Upper lobe of left lung (tissue), 6 donors: ENCODE measurements around the gene PLA2G5. TPM values are rescaled to one million over a fixed set of nuclear protein-coding genes. Genes with fewer than 3 reads are reported as not detected.

ENCODE experiments used
- ATAC-seq, 2 donors: fragments of 200-7000 bp; cut with Tn5 transposase; one replicate each; pipeline ENCODE4 v1.9.1; 2022; ENCODE audit warnings: mild to moderate bottlenecking in 2 of 2, moderate library complexity in 2 of 2; ENCODE audit not compliant: low FRiP score in 2 of 2
- DNase-seq, 2 donors: peaks; one replicate each; pipeline ENCODE4 v3.0.0-alpha.2; 2019 to 2020
- H3K27ac ChIP-seq, 4 donors: fragments of 200-600 bp; sonication (generic); one replicate each; pipeline ENCODE4 v1.5.1; 2016 to 2019
- H3K27me3 ChIP-seq, 4 donors: fragments of 200-600 bp; sonication (generic); one replicate each; pipeline ENCODE4 v1.5.1; 2017 to 2019
- H3K36me3 ChIP-seq, 4 donors: fragments of 200-600 bp; sonication (generic); one replicate each; pipeline ENCODE4 v1.5.1; 2016 to 2019
- H3K4me1 ChIP-seq, 4 donors: fragments of 200-600 bp; sonication (generic); one replicate each; pipeline ENCODE4 v1.5.1; 2018 to 2019
- H3K4me3 ChIP-seq, 4 donors: fragments of 200-600 bp; sonication (generic); one replicate each; pipeline ENCODE4 v1.5.1; 2017 to 2019; ENCODE audit warnings: mild to moderate bottlenecking in 2 of 4, moderate library complexity in 1 of 4
- H3K9me3 ChIP-seq, 4 donors: fragments of 200-600 bp; sonication (generic); one replicate each; pipeline ENCODE4 v1.5.1; 2018 to 2019
- CTCF ChIP-seq, 6 experiments: fragments of 450-650 bp in 4 of 6; fragments of 200-600 bp in 2 of 6; sonication (generic) in 2 of 6; IDR thresholded peaks; one replicate each; pipeline ENCODE4 v1.5.1; 2016 to 2019; ENCODE audit warnings: antibody characterized with exemption in 6 of 6
- EP300 ChIP-seq, 4 donors: sonication (generic); formaldehyde crosslinking; IDR thresholded peaks; one replicate each; pipeline ENCODE4 v1.5.1; 2017; ENCODE audit warnings: antibody characterized with exemption in 4 of 4, control low read depth in 2 of 4
- POLR2A ChIP-seq, 4 donors: fragments of 450-650 bp; IDR thresholded peaks; one replicate each; pipeline ENCODE4 v1.5.1; 2016 to 2017; ENCODE audit warnings: antibody characterized with exemption in 4 of 4, mild to moderate bottlenecking in 2 of 4
- POLR2AphosphoS5 ChIP-seq, 2 donors: sonication (generic); formaldehyde crosslinking; IDR thresholded peaks; one replicate each; pipeline ENCODE4 v1.5.1; 2017; ENCODE audit warnings: antibody characterized with exemption in 2 of 2
- WGBS, 2 donors: methylation state at CpG; one replicate each; pipeline ENCODE4 v1.1.5; 2017 to 2018; 5-methylcytosine and 5-hydroxymethylcytosine counted together
- total RNA-seq, 6 donors: library from RNA; depleted of rRNA in 4 of 6; stranded (reverse); fragments of >200 nt in 4 of 6; gene quantifications; one replicate each; pipeline versions ENCODE4 v1.1.0 to v1.2.1, GENCODE V29; 2016 to 2021
- donor health status: DM: no; HTN: no; CAD: no; lungs with moderate emphysema.
- donor health status: DM: no; HTN: yes; CAD: no; lungs with severe emphysema.

The PLA2G5 gene
- total RNA-seq, 6 donors from 2014 or later = 1.4 to 5.1 (median 3.1) TPM; not detected in 1

- ATAC-seq (no peak), DNase-seq (no peak)
- Histone ChIP-seq H3K9me3 (no peaks in the 10 kb centered on the region), H3K4me1 (peaks cover 0 to 13% (median 4%) of the 10 kb centered on the region in 4 donors), H3K27me3 (no peaks in the 10 kb centered on the region), H3K27ac (no peak overlapping the region), H3K4me3 (no peak overlapping the region), H3K36me3 (no peaks in the 10 kb centered on the region)
- TF ChIP-seq CTCF (IDR thresholded peaks at IDR 0.05) (no peak), EP300 (IDR thresholded peaks at IDR 0.05) (no peak)
- 80 to 82% methylated on average over 4 of the region's 4 CpGs for whole genome bisulfite sequencing, 2 donors
Measured at GRCh38 chr1:20061866-20062265, 8.1 kb upstream of the PLA2G5 start.

- peaks cover 0 to 8% (median 2%) of the 10 kb centered on the region in 4 donors for H3K4me1 ChIP-seq
- TF ChIP-seq CTCF (IDR thresholded peaks at IDR 0.05) = no peak
- TF ChIP-seq EP300 (IDR thresholded peaks at IDR 0.05) = peak in 1 of 4 donors; percentile 10
- H3K4me3 ChIP-seq = no peak overlapping the region
- H3K36me3 ChIP-seq = no peaks in the 10 kb centered on the region
- DNase-seq (peak in 1 of 2 donors; percentile 41), ATAC-seq (peak; percentile 75 to 76)
- H3K9me3 ChIP-seq = no peaks in the 10 kb centered on the region
- no peak overlapping the region for H3K27ac ChIP-seq
- no peaks in the 10 kb centered on the region for H3K27me3 ChIP-seq
- 64% methylated on average over 2 of the region's 2 CpGs for WGBS, 2 donors
Measured at GRCh38 chr1:20063861-20064292, 6.1 kb upstream of the PLA2G5 start.

GRCh38 chr1:20068722-20069121, 1.3 kb upstream of the PLA2G5 start:
- 82 to 91% methylated on average over 7 of the region's 7 CpGs for WGBS, 2 donors
- Histone ChIP-seq H3K4me3 (no peak overlapping the region), H3K27ac (no peak overlapping the region), H3K9me3 (no peaks in the 10 kb centered on the region), H3K27me3 (no peaks in the 10 kb centered on the region), H3K36me3 (no peaks in the 10 kb centered on the region), H3K4me1 (peaks cover 0 to 9% (median 3%) of the 10 kb centered on the region in 4 donors)
- no peak for ATAC-seq
- TF ChIP-seq EP300 (IDR thresholded peaks at IDR 0.05) (no peak), POLR2A (IDR thresholded peaks at IDR 0.05) (no peak), CTCF (IDR thresholded peaks at IDR 0.05) (no peak), POLR2AphosphoS5 (IDR thresholded peaks at IDR 0.05) (no peak)
- DNase-seq = no peak

GRCh38 chr1:20070357-20070756, 363 bp downstream of the PLA2G5 start:
- 78 to 83% methylated on average over 10 of the region's 10 CpGs for WGBS, 2 donors
- no peaks in the 10 kb centered on the region for H3K9me3 ChIP-seq
- H3K36me3 ChIP-seq = no peaks in the 10 kb centered on the region
- ATAC-seq = peak in 1 of 2 donors; percentile 18
- peak overlapping the region; percentile 3 to 35 (median 26) for H3K4me3 ChIP-seq
- TF ChIP-seq POLR2A (IDR thresholded peaks at IDR 0.05) (no peak), EP300 (IDR thresholded peaks at IDR 0.05) (no peak), CTCF (IDR thresholded peaks at IDR 0.05) (no peak), POLR2AphosphoS5 (IDR thresholded peaks at IDR 0.05) (no peak)
- peak overlapping the region in 2 of 4 donors; percentile 56 to 64 for H3K27ac ChIP-seq
- H3K4me1 ChIP-seq = peaks cover 0 to 9% (median 3%) of the 10 kb centered on the region in 4 donors
- no peaks in the 10 kb centered on the region for H3K27me3 ChIP-seq
- no peak for DNase-seq

GRCh38 chr1:20071416-20071815, 1.4 kb downstream of the PLA2G5 start:
- DNase-seq = no peak
- no peak for ATAC-seq
- no peak overlapping the region for H3K4me3 ChIP-seq
- peaks cover 0 to 9% (median 3%) of the 10 kb centered on the region in 4 donors for H3K4me1 ChIP-seq
- TF ChIP-seq CTCF (IDR thresholded peaks at IDR 0.05) (no peak), POLR2AphosphoS5 (IDR thresholded peaks at IDR 0.05) (no peak), POLR2A (IDR thresholded peaks at IDR 0.05) (no peak), EP300 (IDR thresholded peaks at IDR 0.05) (no peak)
- H3K9me3 ChIP-seq = no peaks in the 10 kb centered on the region
- H3K27ac ChIP-seq = no peak overlapping the region
- H3K36me3 ChIP-seq = no peaks in the 10 kb centered on the region
- 87 to 92% methylated on average over 6 of the region's 6 CpGs for WGBS, 2 donors
- no peaks in the 10 kb centered on the region for H3K27me3 ChIP-seq
